Thoracic aorta (tissue), 2 donors: Measurements from ENCODE around the gene NCOA5. TPM values are rescaled to one million over a fixed set of nuclear protein-coding genes. Genes with fewer than 3 reads are reported as not detected.
A peak's percentile ranks its signal among the peaks of the same experiment; 100 is the strongest.

Experiments
- ATAC-seq: fragments of 150-250 bp; one replicate; pipeline ENCODE4 v1.8.0; 2017; ENCODE audit warnings: low read depth; ENCODE audit not compliant: insufficient number of reproducible peaks, low FRiP score
- DNase-seq: peaks from one replicate; pipeline ENCODE4 v3.0.0-alpha.2; 2020; ENCODE audit warnings: low spot score
- H3K27ac ChIP-seq, 2 donors: fragments of 200-600 bp; sonication (generic); 1 replicate in 1 of 2; 2 replicates in 1 of 2; pipeline ENCODE4 v1.5.1; 2016; ENCODE audit warnings: mild to moderate bottlenecking in 2 of 2, moderate library complexity in 2 of 2
- H3K27me3 ChIP-seq: fragments of 200-600 bp; sonication (generic); replicated peaks from 2 replicates; pipeline ENCODE4 v1.6.0; 2016; ENCODE audit warnings: mild to moderate bottlenecking; ENCODE audit not compliant: insufficient read depth
- H3K36me3 ChIP-seq: fragments of 200-600 bp; sonication (generic); one replicate; pipeline ENCODE4 v1.5.1; 2016
- H3K4me1 ChIP-seq, 2 donors: fragments of 200-600 bp; sonication (generic); 1 replicate in 1 of 2; 2 replicates in 1 of 2; pipeline versions ENCODE4 v1.5.1 to v1.6.0; 2016; ENCODE audit warnings: low read depth in 2 of 2, mild to moderate bottlenecking in 1 of 2; ENCODE audit not compliant: control insufficient read depth in 1 of 2
- H3K4me3 ChIP-seq: fragments of 200-600 bp; sonication (generic); 2 replicates; pipeline ENCODE4 v1.5.1; 2016; ENCODE audit warnings: mild to moderate bottlenecking
- H3K9me3 ChIP-seq: fragments of 200-600 bp; sonication (generic); 2 replicates; pipeline ENCODE4 v1.5.1; 2016
- CTCF ChIP-seq: fragments of 200-600 bp; sonication (generic); IDR thresholded peaks from one replicate; pipeline ENCODE4 v1.5.1; 2019; ENCODE audit warnings: antibody characterized with exemption
- total RNA-seq, 2 donors: library from RNA; depleted of rRNA; stranded (reverse); fragments of >200 nt; gene quantifications; one replicate each; pipeline versions ENCODE4 v1.1.0 to v1.2.3, GENCODE V29; 2016

Gene NCOA5
- total RNA-seq, 2 donors from 2014 or later: 23.7 to 28.6 TPM

GRCh38 chr20:46120136-46120535 is 30.4 kb upstream of the NCOA5 start:
- DNase-seq (no peak), ATAC-seq (no peak)
- Histone ChIP-seq H3K4me3 (no peak overlapping the region), H3K4me1 (peaks cover 7 to 12% of the 10 kb centered on the region in 2 donors), H3K27ac (no peak overlapping the region), H3K27me3 (no peaks in the 10 kb centered on the region), H3K9me3 (no peaks in the 10 kb centered on the region), H3K36me3 (peaks cover 14% of the 10 kb centered on the region)
- no peak for TF ChIP-seq CTCF

- DNase-seq (no peak), ATAC-seq (no peak)
- H3K27ac ChIP-seq: no peak overlapping the region
- no peaks in the 10 kb centered on the region for H3K9me3 ChIP-seq
- no peaks in the 10 kb centered on the region for H3K27me3 ChIP-seq
- TF ChIP-seq CTCF: no peak
- peaks cover 7 to 12% of the 10 kb centered on the region in 2 donors for H3K4me1 ChIP-seq
- H3K36me3 ChIP-seq: peaks cover 14% of the 10 kb centered on the region
- H3K4me3 ChIP-seq: no peak overlapping the region
Measured at GRCh38 chr20:46119547-46119946, 29.8 kb upstream of the NCOA5 start.

- peaks cover 14% of the 10 kb centered on the region for H3K36me3 ChIP-seq
- H3K4me3 ChIP-seq: peak overlapping the region; percentile 91
- no peaks in the 10 kb centered on the region for H3K9me3 ChIP-seq
- no peak for DNase-seq
- peak overlapping the region; percentile 82 for H3K27ac ChIP-seq
- no peak for ATAC-seq
- peaks cover 7 to 12% of the 10 kb centered on the region in 2 donors for H3K4me1 ChIP-seq
- H3K27me3 ChIP-seq: no peaks in the 10 kb centered on the region
- TF ChIP-seq CTCF: no peak
Measured at GRCh38 chr20:46119028-46119546, 29.3 kb upstream of the NCOA5 start.

- Histone ChIP-seq H3K4me3 (peak overlapping the region; percentile 91), H3K4me1 (peaks cover 7 to 12% of the 10 kb centered on the region in 2 donors), H3K27me3 (no peaks in the 10 kb centered on the region), H3K36me3 (peaks cover 9% of the 10 kb centered on the region), H3K27ac (peak overlapping the region; percentile 82), H3K9me3 (no peaks in the 10 kb centered on the region)
- ATAC-seq (no peak), DNase-seq (no peak)
- no peak for TF ChIP-seq CTCF
Measured at GRCh38 chr20:46118481-46119020, 28.8 kb upstream of the NCOA5 start.

- Histone ChIP-seq H3K9me3 (no peaks in the 10 kb centered on the region), H3K36me3 (peaks cover 3% of the 10 kb centered on the region), H3K27me3 (no peaks in the 10 kb centered on the region), H3K27ac (peak within 1 kb of the TSS; percentile 82), H3K4me3 (peak within 1 kb of the TSS; percentile 91), H3K4me1 (peaks cover 7 to 12% of the 10 kb centered on the region in 2 donors)
- DNase-seq (peak; percentile 55), ATAC-seq (peak; percentile 63)
- no peak for TF ChIP-seq CTCF
Measured at GRCh38 chr20:46117704-46118467, 28.1 kb upstream of the NCOA5 start, which contains the start of gene CD40. TSS of gene CD40 (plus strand) at chr20:46118314. CDS start at chr20:46118344, 30 bp downstream.
